HepG2 (cell line): ENCODE results near the gene GRB2.

Experiments used
- DRAP1 ChIP-seq: IDR thresholded peaks from 2 replicates; pipeline ENCODE4 v1.6.1; 2016; ENCODE audit warnings: missing genetic modification reagents, missing compliant biosample characterization
- POLR2A ChIP-seq, 2 experiments: IDR thresholded peaks; 2 replicates each; pipeline ENCODE4 v1.6.1; 2011; ENCODE audit warnings: low read depth in 2 of 2, low read length in 2 of 2, mild to moderate bottlenecking in 1 of 2, moderate library complexity in 1 of 2; ENCODE audit not compliant: insufficient read depth in 1 of 2
- TF ChIP-seq, protein P1 (sequence below): sonication (generic); formaldehyde crosslinking; IDR thresholded peaks from 2 replicates; pipeline ENCODE4 v1.5.0; 2020; ENCODE audit warnings: mild to moderate bottlenecking, missing genetic modification reagents, moderate library complexity

DNA sequence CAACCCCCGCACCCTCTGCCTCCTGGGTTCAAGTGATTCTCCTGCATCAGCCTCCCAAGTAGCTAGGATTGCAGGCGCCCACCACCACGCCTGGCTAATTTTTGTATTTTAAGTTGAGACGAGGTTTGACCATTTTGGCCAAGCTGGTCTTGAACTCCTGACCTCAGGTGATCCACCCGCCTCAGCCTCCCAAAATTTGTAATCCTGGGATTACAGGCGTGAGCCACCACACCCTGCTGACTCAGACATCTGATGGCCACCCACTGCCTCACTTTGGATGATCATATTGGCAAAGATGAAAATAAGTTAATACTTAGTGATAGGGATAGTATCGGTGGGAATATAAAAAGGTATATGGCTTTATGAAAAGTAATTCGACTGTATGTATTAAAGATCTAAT, 55.9 kb downstream of the GRB2 start:
- TF ChIP-seq POLR2A (IDR thresholded peaks at IDR 0.05; ENCODE audit: insufficient read depth in 1 of 2, low read depth in 2 of 2, low read length in 2 of 2) (no peak), DRAP1 (no peak)
- TF ChIP-seq, protein P1, sequence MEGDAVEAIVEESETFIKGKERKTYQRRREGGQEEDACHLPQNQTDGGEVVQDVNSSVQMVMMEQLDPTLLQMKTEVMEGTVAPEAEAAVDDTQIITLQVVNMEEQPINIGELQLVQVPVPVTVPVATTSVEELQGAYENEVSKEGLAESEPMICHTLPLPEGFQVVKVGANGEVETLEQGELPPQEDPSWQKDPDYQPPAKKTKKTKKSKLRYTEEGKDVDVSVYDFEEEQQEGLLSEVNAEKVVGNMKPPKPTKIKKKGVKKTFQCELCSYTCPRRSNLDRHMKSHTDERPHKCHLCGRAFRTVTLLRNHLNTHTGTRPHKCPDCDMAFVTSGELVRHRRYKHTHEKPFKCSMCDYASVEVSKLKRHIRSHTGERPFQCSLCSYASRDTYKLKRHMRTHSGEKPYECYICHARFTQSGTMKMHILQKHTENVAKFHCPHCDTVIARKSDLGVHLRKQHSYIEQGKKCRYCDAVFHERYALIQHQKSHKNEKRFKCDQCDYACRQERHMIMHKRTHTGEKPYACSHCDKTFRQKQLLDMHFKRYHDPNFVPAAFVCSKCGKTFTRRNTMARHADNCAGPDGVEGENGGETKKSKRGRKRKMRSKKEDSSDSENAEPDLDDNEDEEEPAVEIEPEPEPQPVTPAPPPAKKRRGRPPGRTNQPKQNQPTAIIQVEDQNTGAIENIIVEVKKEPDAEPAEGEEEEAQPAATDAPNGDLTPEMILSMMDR (CRISPR knock-in tag): no peak
